ENCODE data around the gene TUSC1. TPM values are rescaled to one million over a fixed set of nuclear protein-coding genes. Genes with fewer than 3 reads are reported as not detected.
"Not testable (repeated sequence)": the region's sequence is repeated elsewhere in the genome, so short reads cannot be mapped to it uniquely, and the experiment has no call there.

TUSC1 gene
- total RNA-seq, 1 experiment from 2014 or later, result 5.1 TPM

DNA sequence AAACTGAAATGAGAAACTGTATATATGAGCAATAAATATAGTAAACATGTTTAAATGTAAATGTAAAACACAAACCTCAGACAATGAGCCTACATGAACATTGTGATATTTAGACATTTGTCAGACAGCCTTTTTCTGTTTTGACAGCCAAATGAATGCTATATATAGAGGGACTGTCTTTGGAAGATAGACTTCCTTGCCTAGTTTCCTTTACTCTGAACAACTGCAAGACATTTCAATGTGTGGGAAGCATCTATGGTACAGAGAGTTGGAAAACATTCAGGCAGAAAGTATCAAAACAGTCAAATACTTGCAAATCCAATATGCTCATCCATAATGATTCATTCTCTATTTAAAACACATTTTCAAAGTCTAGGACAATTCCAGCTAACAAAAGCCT is 31.7 kb upstream of the TUSC1 start:
- CTCF ChIA-PET, result no interaction called here
- DNase-seq, result no peak

DNA sequence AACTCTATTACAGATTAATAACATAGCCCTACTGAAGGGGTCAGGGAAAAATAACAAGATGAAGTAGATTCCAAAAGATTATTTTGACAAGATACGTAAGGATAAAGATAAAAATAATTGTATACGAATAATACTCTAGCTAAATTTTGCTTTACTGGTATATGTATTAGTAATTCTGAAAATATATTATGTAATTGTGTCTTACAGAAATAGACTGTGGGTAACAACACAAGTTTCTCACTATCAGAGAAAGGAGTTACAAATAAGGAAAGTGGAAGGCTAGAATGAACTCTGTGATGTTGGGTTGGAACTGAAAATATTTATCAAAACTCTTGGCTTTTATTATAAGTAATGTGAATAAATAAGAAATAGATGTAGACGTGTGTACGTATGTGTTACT is 26.6 kb upstream of the TUSC1 start:
- intact Hi-C loops (cut with micrococcal nuclease; ENCODE audit: unreplicated experiment), result no loop called here
- TF ChIP-seq, protein P1, sequence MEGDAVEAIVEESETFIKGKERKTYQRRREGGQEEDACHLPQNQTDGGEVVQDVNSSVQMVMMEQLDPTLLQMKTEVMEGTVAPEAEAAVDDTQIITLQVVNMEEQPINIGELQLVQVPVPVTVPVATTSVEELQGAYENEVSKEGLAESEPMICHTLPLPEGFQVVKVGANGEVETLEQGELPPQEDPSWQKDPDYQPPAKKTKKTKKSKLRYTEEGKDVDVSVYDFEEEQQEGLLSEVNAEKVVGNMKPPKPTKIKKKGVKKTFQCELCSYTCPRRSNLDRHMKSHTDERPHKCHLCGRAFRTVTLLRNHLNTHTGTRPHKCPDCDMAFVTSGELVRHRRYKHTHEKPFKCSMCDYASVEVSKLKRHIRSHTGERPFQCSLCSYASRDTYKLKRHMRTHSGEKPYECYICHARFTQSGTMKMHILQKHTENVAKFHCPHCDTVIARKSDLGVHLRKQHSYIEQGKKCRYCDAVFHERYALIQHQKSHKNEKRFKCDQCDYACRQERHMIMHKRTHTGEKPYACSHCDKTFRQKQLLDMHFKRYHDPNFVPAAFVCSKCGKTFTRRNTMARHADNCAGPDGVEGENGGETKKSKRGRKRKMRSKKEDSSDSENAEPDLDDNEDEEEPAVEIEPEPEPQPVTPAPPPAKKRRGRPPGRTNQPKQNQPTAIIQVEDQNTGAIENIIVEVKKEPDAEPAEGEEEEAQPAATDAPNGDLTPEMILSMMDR (IDR thresholded peaks at IDR 0.05; ENCODE audit: unreplicated experiment), result no peak
- BruUV-seq (replicated peaks), result no TSS peak
- H3K4me1 Mint-ChIP-seq (ENCODE audit: low read depth, unreplicated experiment), result no peaks in the 10 kb centered on the region
- no peak overlapping the region for H3K4me3 Mint-ChIP-seq (ENCODE audit: low read depth, unreplicated experiment)
- no peak for DNase-seq
- no peaks in the 10 kb centered on the region for H3K27me3 Mint-ChIP-seq (ENCODE audit: unreplicated experiment)
- CTCF ChIA-PET, result no interaction called here
- no peaks in the 10 kb centered on the region for H3K36me3 Mint-ChIP-seq (ENCODE audit: insufficient read depth, unreplicated experiment)
- H3K9me3 Mint-ChIP-seq (ENCODE audit: low read depth, unreplicated experiment), result no peaks in the 10 kb centered on the region
- H3K27ac Mint-ChIP-seq (ENCODE audit: unreplicated experiment), result no peak overlapping the region

More for the DNA sequence above, 31.7 kb upstream of the TUSC1 start:
- no TSS peak for BruUV-seq (replicated peaks)
- intact Hi-C loops (cut with micrococcal nuclease; ENCODE audit: unreplicated experiment), result no loop called here
- TF ChIP-seq, protein P1 (IDR thresholded peaks at IDR 0.05; ENCODE audit: unreplicated experiment), result no peak
- no peaks in the 10 kb centered on the region for H3K9me3 Mint-ChIP-seq (ENCODE audit: low read depth, unreplicated experiment)
- H3K36me3 Mint-ChIP-seq (ENCODE audit: insufficient read depth, unreplicated experiment), result no peaks in the 10 kb centered on the region
- no peaks in the 10 kb centered on the region for H3K4me1 Mint-ChIP-seq (ENCODE audit: low read depth, unreplicated experiment)
- no peak overlapping the region for H3K4me3 Mint-ChIP-seq (ENCODE audit: low read depth, unreplicated experiment)
- H3K27ac Mint-ChIP-seq (ENCODE audit: unreplicated experiment), result no peak overlapping the region
- no peaks in the 10 kb centered on the region for H3K27me3 Mint-ChIP-seq (ENCODE audit: unreplicated experiment)

DNA sequence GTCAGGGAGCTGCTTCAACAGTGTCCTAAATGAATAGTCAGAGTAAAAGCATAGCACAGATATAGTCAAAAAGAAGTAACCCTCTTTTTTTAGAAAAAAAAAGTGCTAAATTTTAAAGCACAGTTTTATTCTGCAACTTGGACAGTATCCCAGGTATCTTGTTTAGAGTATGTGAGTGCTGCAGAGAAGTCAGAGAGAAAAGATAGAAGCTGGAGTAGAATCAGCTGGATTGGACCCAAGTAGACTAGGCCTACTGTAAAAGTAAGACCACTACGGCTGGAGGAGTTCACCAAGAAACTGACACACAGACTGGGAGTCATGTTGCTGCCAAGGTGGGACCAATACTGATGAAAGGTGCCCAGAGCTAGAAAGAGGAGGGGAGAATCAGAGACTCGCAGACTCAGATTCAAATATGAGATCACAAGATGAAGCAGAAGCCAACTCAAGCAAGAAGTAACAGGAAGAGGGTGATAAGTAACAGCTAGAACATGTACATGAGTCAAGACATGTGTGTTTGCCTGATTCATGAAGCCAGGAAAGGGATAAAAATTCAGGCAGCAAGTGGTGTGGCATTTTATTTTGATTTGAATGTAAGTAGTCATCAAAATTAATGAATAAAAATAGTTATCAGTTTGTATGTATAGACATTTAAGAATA is 25.6 kb upstream of the TUSC1 start:
- intact Hi-C loops (cut with micrococcal nuclease; ENCODE audit: unreplicated experiment), result no loop called here
- no peak for DNase-seq
- Mint-ChIP-seq H3K9me3 (ENCODE audit: low read depth, unreplicated experiment) (no peaks in the 10 kb centered on the region), H3K36me3 (ENCODE audit: insufficient read depth, unreplicated experiment) (no peaks in the 10 kb centered on the region), H3K4me3 (ENCODE audit: low read depth, unreplicated experiment) (no peak overlapping the region), H3K27me3 (ENCODE audit: unreplicated experiment) (no peaks in the 10 kb centered on the region), H3K4me1 (ENCODE audit: low read depth, unreplicated experiment) (no peaks in the 10 kb centered on the region), H3K27ac (ENCODE audit: unreplicated experiment) (no peak overlapping the region)
- no TSS peak for BruUV-seq (replicated peaks)
- TF ChIP-seq, protein P1 (IDR thresholded peaks at IDR 0.05; ENCODE audit: unreplicated experiment), result no peak
- CTCF ChIA-PET, result interaction anchor here (0.9 kb wide), 1 partner anchor 10 kb away, joined by 4 read pairs; no protein-coding TSS in a partner anchor

DNA sequence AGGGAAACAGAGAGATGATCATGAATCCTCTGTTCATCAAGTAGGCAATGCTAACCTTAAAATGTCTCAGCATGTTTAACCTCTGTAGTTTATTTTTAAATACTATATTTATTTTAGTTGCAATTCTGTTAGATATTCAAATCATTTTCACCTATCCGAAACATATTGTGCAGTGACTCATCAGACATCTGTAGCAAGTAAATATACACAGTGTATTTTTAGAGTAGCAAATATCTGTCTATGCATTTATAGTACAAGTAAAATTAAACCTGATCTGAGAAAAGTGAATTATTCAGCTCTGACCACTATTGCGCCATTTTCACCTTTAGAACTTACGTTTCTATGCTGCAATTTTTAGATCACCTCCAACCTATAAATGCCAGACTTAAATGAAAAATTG is 24.3 kb upstream of the TUSC1 start:
- Mint-ChIP-seq H3K36me3 (ENCODE audit: insufficient read depth, unreplicated experiment) (no peaks in the 10 kb centered on the region), H3K4me1 (ENCODE audit: low read depth, unreplicated experiment) (no peaks in the 10 kb centered on the region), H3K9me3 (ENCODE audit: low read depth, unreplicated experiment) (no peaks in the 10 kb centered on the region), H3K4me3 (ENCODE audit: low read depth, unreplicated experiment) (no peak overlapping the region), H3K27ac (ENCODE audit: unreplicated experiment) (no peak overlapping the region), H3K27me3 (ENCODE audit: unreplicated experiment) (no peaks in the 10 kb centered on the region)
- intact Hi-C loops (cut with micrococcal nuclease; ENCODE audit: unreplicated experiment), result no loop called here
- TF ChIP-seq, protein P1 (IDR thresholded peaks at IDR 0.05; ENCODE audit: unreplicated experiment), result no peak
- no TSS peak for BruUV-seq (replicated peaks)
- CTCF ChIA-PET, result no interaction called here
- DNase-seq, result no peak

DNA sequence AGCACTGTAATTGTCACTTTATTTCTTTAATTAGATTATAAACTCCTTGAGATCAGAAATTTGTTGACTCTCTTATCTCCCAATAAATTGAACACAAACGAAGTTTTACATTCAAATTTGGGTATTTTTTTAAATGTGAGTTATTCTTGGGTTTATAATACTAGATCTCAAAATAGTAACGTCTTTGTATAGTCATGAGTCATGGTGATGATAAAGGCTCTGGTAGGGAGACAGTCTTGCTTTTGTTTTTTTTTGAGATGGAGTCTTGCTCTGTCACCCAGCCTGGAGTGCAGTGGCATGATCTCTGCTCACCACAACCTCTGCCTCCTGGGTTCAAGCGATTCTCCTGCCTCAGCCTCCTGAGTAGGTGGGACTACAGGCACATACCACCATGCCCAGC is 22.7 kb upstream of the TUSC1 start:
- H3K4me1 Mint-ChIP-seq (ENCODE audit: low read depth, unreplicated experiment); H3K9me3 Mint-ChIP-seq (ENCODE audit: low read depth, unreplicated experiment); H3K27me3 Mint-ChIP-seq (ENCODE audit: unreplicated experiment); intact Hi-C loops (cut with micrococcal nuclease; ENCODE audit: unreplicated experiment); CTCF ChIA-PET; DNase-seq; H3K27ac Mint-ChIP-seq (ENCODE audit: unreplicated experiment); H3K36me3 Mint-ChIP-seq (ENCODE audit: insufficient read depth, unreplicated experiment); BruUV-seq (replicated peaks); H3K4me3 Mint-ChIP-seq (ENCODE audit: low read depth, unreplicated experiment): not testable (repeated sequence)

All from Calu3 (cell line).